ENCODE data around the gene STOML1.

- TF ChIP-seq, protein P1, sequence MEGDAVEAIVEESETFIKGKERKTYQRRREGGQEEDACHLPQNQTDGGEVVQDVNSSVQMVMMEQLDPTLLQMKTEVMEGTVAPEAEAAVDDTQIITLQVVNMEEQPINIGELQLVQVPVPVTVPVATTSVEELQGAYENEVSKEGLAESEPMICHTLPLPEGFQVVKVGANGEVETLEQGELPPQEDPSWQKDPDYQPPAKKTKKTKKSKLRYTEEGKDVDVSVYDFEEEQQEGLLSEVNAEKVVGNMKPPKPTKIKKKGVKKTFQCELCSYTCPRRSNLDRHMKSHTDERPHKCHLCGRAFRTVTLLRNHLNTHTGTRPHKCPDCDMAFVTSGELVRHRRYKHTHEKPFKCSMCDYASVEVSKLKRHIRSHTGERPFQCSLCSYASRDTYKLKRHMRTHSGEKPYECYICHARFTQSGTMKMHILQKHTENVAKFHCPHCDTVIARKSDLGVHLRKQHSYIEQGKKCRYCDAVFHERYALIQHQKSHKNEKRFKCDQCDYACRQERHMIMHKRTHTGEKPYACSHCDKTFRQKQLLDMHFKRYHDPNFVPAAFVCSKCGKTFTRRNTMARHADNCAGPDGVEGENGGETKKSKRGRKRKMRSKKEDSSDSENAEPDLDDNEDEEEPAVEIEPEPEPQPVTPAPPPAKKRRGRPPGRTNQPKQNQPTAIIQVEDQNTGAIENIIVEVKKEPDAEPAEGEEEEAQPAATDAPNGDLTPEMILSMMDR (IDR thresholded peaks at IDR 0.05; ENCODE audit: low read depth, low read length): no peak
- TF ChIP-seq EZH2phosphoT487 (IDR thresholded peaks at IDR 0.05; ENCODE audit: low read depth): no peak
These were observed 4.8 kb downstream of the STOML1 start for GRCh38 chr15:73987250-73987649.

All from OCI-LY3 (cell line).